HG03159 (cell line): ENCODE measurements around the gene FGGY.
"Not testable (repeated sequence)": the region's sequence is repeated elsewhere in the genome, so short reads cannot be mapped to it uniquely, and the experiment has no call there.

Source experiments
- ATAC-seq: cut with Tn5 transposase; IDR thresholded peaks from one replicate; pipeline ENCODE4 v1.9.1; 2021; ENCODE audit warnings: mild to moderate bottlenecking, moderate library complexity; ENCODE audit not compliant: unreplicated experiment

FGGY gene

DNA sequence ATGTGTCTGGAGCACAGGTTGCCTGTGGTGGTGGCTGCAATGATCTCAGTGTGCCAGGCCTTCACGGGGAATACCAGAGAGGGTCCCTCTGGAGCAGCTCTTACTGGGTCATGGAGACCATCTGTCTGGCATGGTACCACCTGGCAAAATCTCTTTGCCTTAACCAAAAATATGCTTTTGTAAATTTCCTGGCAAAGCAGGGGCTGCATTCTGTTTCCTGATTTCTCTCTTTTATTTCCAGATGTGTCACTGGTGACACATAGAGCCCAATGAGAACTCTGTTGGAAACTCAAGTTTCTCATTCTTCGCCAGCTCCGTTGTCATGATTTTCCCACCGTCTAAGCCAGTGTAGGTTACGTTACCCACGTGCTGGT is 136.5 kb downstream of the FGGY start:
- ATAC-seq, result no peak

DNA sequence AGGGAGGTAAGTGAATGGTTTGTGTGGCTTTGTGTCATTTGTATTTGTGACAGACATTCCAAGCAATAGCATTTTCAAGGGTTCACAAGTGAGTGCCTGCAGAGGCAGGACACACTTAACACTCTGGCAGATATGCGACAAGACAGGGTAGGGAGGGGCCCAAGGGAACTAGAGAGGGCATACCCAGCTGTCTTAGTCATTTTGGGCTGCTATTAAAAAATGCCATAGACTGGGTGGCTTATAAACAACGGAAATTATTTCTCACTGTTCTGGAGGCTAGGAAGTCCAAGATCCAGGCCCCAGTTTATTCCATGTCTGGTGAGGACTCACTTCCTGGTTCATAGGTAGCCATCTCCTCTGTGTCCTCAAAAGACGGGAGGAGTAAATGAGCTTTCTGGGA is 137.4 kb downstream of the FGGY start:
- ATAC-seq, result no peak

DNA sequence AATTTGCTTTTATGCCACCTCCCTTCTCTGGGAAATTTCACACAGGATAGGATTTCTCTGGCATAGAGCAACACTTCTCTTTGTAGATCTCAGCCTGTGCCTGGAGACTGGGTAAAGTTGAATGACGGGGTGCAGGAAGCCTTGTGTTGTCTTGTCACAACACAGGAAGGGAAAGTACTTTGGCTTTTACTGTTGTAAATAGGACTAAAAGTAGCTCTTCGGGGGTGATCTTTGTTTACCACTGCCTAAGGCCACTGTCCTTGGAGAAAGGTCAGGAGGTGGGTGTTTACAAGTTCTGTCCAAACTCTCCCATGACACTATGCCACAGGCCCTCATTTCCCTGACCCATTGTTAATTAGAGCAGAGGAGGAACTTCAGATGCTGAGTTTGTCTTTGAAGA is 139.7 kb downstream of the FGGY start:
- no peak for ATAC-seq

DNA sequence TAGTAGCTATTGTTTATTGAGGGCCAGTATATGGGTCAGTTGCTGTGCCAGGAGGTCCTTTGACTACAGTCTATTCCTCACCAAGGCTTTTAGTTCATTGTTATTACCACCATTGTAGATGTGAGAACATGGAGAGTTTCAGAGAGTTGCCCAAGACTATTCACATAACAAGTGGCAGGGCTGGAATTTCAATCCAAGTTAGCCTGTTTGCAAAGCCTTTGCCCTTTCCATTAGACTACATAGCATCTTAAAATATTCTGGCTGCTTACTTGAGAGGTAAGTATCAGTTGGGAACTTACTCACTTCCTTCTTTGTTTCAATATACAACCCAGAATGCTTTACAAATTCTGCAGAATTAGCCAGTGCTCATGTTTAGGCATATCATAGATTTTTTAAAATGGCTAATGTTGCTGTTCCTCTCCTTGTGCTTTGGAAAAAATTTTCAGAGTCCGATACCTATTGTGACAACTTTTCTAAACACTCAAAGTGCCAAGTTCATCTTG is 141.2 kb downstream of the FGGY start:
- ATAC-seq, result no peak

DNA sequence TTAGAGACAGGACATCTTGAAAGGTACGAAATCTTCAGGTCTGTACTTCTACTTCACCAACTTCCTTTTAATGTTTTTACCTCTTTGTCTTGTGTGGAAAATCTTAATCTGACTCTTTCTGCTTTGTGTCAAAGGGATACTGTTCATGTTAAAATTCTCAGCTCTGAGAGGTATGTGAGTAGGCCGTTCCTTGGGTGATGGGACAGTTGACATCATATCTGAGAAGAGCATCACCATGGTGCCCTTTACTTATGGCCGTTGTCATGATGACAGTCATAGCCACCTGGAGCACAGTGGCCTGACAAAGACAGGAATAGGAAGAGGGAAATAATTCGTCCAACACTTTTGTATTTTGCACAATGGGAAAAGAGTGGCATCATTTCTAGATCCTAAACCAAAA is 145.6 kb downstream of the FGGY start:
- ATAC-seq, result no peak

DNA sequence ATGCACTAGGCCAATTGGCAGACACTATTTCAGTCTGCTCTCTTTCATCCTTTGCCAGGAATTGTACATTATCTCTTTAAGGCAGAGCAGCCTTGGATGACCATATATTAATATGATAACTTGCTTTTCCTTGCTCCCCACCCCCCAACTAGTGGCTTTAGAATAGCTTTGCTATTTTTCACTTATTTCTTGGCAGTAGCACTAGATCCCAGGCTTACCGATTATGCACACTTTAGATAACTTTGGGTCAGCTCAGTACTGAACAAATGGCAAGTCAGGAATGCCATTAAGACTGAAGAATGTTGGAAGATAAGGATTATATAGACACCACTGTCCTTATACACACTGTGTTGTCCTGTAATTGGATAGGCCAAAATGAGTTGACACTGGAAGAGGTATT is 146.4 kb downstream of the FGGY start:
- no peak for ATAC-seq

DNA sequence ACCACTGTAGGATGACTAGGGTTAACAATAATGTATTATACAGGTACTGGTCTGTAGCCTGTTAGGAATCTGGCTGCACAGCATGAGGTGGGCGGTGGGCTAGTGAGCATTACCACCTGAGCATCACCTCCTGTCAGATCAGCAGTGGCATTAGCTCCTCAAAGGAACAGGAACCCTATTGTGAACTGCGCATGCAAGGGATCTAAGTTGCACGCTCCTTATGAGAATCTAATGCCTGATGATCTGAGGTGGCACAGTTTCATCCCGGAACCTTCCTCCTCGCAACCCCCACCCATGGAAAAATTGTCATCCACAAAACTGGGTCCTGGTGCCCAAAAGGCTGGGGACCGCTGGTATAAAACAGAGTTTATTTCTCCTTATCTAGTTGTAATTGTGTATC is 147.6 kb downstream of the FGGY start:
- no peak for ATAC-seq

DNA sequence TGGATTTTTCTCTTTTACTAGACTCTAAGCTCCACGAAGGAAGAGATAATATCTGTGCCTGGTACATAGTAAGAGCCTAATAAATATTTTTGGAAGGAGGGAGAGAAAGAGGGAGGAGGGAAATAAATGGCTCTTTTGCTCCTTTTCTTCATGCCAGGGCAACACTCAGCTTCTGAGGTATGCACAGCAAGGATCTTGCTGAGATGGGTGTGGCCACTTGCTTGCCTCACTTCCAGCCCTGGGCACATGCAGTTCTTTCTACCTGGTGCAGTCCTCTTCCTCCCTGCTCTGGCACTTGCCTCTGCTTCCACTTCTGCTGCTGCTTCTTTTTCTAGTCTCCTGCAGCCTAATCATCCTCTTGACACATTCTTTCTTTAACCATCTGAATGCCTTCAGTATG is 148.1 kb downstream of the FGGY start:
- ATAC-seq, result no peak

DNA sequence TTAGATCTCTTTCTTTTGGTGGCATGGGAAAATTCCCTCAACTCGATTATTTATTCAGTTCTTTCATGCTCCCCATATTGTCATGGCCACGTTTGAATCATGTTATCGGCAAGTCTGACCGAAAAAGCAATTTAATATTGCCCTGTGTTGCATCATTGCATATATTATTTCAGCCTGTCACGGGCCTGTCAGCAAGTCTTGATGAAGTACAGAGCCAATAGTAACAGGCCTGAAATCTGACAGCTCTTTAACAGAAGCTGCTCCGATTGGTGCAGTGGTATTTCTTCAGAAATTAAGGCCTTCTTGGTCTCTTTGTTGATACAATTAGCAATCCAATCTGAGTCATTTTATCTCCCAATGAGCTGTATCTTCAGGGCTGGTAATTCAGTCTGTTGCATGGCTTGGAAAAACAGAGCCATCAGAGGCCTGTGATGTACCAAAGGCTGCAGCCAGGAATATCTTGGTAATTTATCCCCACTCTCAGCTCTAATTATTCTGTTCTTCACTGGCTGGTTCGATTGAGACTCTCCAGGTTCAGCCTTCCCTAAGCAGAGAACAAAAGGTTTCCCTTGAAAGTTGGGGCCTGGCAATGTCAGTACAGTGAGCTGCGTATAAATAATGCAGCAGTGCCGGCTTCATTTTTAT is 149.5 kb downstream of the FGGY start:
- no peak for ATAC-seq

DNA sequence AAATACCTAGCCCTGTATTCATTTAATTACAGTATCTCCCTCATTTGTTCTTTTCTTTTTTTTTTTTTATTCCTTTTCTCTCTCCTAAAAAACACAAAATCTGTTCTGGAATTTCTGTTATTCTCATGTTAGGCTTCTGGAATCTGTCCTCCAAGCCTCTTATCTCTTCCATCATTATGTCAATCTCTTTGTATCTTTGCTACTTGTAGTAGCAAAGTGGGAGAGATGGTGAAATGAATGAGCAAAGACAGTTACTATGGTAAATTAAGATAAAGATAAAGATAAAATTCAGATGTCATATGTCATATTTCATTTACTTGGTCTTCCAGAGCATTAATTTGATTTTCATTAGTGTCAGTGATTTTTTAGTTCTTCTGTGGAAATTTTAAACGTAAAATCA is 155.1 kb downstream of the FGGY start:
- no peak for ATAC-seq

DNA sequence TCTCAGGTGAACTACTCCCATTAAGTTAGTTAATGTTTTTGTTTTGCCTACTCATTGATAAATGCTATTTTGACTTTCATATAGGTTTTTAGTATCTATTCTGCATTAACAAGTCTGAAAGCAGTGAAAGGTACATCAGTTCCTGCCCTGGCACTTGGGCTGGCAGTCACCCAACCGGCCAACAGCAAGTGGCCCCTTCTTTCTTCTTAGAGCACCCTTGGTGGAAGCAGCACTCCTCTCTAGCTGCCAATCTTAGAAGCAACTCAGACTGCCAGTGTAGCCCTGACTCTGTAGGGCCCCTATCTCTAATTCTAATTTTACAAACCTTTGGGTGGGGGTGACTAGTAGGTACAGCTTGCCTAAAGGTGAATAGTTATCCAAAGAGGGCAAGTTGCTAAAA is 155.7 kb downstream of the FGGY start:
- ATAC-seq, result no peak

DNA sequence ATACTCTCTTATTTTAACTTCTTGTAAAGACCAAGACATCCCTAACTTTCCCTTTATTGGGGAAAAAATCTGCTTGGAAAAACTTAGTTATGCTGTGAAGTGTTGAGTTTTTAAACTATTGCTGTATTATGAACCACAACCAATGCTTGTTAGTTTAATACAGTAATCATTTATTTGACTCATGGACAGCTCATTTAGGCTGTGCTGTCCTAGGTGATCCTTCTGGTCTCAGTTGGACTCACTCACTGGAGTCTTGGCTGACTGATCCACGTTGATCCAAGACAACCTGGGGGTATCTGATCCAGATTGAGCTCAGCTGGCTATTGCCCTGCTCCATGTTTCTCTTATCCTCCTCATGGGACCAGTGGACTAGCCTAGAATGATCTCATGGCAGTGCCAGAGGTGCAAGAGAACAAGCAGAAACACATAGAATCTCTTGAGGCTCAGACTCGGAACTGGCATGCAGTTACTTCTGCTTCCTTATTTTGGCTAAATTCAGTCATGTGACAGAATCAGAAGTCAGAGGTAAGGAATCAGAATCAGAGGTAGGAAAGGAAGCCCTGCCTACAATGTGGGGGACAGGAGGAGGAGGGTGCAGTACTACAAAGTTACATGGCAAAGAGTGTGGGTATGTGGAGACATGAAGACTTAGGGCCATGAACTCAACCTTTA is 156.5 kb downstream of the FGGY start:
- no peak for ATAC-seq

DNA sequence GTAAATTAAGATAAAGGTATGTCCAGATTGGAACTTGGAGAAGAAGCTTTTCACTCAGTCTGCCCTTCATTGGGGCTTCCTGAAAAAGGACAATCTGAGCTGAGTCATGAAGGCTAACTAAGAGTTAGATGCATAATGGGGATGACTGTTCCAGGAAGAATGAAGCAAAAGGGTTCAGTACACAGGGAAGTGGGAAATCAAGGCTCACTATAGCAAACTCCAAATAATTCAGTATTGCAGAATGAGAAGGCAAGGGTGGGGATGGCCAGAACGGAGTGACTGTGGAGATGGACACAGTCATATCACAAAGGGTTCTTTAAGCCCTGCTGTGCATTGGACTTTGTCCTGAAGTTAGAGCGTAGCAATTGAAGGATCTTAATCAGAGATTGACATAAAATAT is 158.3 kb downstream of the FGGY start:
- ATAC-seq, result no peak

DNA sequence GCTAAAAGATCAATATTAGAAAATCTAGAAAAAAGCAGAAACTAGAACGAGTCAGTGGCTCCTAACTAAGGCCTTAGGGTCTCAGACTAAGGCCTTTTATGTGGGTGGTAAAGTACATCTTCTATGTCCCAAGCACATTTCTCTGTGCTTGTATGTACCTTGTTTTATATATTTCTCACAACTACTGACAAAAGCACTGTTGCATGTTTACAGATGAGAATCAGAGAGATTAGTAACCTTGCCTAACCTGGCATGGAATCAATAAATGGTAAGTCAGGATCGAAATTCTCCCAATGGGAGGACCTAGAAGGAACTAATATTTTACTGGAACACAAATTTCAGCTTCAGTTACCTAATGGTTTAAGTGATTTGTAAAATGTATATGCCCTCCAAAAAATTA is 160.9 kb downstream of the FGGY start:
- no peak for ATAC-seq

DNA sequence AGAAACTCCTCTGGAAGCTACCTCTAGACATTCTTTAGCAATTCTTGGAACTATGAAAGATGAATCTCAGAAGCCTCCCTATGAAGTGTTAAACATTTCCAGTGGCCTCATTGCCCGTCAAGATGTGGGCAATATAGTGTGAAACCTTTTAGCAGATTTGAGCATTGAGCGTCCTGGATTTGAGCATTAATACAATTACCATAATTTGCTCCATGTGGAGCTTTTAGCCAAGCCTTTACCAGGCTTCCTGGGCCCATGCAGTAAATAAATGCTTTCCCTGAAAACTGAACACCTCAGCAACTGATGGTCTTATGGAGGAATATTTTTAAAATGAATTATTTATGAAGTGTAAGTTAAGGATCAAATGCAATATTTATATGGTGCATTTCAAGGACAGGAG is 162.0 kb downstream of the FGGY start:
- ATAC-seq, result no peak

DNA sequence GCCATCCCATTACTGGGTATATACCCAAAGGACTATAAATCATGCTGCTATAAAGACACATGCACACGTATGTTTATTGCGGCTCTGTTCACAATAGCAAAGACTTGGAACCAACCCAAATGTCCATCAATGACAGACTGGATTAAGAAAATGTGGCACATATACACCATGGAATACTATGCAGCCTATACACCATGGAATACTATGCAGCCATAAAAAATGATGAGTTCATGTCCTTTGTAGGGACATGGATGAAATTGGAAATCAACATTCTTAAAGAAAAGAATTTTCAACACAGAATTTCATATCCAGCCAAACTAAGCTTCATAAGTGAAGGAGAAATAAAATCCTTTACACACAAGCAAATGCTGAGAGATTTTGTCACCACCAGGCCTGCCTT is 166.0 kb downstream of the FGGY start:
- ATAC-seq, result not testable (repeated sequence)

DNA sequence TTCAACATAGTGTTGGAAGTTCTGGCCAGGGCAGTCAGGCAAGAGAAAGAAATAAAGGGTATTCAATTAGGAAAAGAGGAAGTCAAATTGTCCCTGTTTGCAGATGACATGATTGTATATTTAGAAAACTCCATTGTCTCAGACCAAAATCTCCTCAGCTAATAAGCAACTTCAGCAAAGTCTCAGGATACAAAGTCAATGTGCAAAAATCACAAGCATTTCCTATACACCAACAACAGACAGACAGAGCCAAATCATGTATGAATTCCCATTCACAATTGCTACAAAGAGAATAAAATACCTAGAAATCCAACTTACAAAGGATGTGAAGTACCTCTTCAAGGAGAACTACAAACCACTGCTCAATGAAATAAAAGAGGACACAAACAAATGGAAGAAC is 168.6 kb downstream of the FGGY start:
- not testable (repeated sequence) for ATAC-seq

DNA sequence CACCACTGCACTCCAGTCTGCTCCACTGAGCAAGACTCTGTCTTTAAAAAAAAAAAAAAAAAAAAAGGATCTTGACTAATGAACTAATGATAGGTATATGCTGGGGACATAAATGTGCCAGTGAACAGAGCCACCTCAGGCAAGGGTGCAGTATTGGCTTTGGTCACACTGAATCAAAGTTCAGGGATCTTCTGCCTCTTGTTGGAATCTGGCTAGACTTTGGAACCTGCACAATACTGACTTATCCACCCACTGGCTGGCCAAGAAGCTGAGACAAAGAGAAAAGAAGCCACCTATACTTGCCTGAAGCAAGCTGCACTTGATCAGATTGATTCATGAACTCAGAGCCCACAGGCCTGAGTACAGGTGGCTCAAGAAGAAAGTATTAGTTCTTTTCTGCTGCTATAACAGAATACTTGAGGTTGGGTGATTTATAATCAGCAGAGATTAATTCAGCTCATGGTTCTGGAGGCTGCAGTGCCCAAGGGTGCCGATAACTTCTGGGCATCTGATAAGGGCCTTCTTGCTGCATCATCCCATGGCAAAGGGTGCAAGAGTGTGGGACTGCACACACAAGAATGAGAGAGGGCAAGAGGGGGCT is 172.0 kb downstream of the FGGY start:
- ATAC-seq, result no peak

DNA sequence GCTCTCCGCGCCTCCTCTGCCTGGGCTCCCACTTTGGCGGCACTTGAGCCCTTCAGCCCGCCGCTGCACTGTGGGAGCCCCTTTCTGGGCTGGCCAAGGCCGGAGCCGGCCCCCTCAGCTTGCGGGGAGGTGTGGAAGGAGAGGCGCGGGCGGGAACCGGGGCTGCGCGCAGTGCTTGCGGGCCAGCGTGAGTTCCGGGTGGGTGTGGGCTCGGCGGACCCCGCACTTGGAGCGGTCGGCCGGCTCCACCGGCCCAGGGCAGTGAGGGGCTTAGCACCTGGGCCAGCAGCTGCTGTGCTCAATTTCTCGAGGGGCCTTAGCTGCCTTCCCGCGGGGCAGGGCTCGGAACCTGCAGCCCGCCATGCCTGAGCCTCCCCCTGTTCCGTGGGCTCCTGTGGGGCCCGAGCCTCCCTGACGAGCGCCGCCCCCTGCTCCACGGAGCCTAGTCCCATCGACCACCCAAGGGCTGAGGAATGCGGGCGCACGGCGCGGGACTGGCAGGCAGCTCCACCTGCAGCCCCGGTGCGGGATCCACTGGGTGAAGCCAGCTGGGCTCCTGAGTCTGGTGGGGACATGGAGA is 175.2 kb downstream of the FGGY start:
- not testable (repeated sequence) for ATAC-seq

DNA sequence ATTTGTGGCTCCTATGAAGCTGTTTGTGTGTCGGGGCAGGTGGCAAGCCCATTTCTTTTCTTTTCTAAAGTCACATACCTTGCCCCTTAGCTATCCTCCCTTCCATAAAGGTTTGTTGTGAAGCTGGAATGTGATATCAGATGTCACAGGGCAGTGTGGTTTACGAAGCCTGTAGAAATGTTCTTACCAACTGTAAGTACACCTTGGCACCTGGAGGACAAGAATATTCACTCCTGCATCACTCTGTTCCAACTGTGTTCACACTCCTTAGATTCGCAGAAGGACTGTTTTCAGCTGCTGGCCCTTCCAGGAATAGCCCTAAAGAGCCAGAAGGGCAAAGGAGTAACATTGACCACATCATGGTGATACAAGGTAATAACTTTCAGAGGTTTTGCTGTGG is 176.9 kb downstream of the FGGY start:
- ATAC-seq, result no peak

DNA sequence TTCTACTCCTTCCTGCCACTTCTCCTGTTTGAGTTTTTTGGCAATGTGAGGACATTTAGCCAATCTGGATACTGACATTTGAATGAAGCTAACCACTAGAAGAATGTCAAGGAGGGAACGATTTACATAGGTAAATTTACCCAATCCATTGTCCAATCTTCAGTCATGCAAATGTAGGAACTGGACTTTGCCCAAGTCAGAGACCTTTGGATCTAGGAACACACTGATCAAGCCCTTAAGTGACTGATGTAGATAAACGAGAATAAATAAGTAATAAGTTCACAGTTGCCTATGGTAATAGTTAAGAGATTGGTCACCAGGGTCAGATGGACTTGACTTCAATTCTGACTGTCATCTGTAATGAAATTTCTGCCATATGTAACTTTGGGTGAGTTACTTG is 177.6 kb downstream of the FGGY start:
- no peak for ATAC-seq

DNA sequence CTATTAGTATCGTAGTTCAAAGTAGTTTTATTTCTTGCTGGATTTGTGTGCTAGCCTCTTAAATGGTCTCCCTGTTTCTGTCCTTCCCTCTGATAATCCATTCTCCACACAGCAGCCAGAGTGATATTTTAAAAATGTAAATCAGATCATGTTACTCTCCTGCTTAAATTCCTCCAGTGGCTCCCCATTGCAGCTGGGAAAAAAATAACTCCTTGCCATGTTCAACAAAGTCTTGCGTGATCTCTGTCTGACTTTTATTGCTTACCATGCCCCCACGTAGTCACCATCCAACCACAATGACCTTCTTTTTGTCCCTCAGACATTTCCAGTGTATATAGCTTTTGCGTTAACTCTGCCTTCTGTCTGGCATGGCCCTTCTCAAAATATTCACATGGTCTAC is 178.8 kb downstream of the FGGY start:
- no peak for ATAC-seq
